GM18909 (cell line): Measurements from ENCODE around the gene RAMP1.

ENCODE experiments used
- ATAC-seq: cut with Tn5 transposase; IDR thresholded peaks from one replicate; pipeline ENCODE4 v1.9.1; 2021; ENCODE audit warnings: mild to moderate bottlenecking; ENCODE audit not compliant: unreplicated experiment, poor library complexity

RAMP1 gene

GRCh38 chr2:237892984-237893595 is 33.7 kb downstream of the RAMP1 start:
- no peak for ATAC-seq

- no peak for ATAC-seq
Measured at GRCh38 chr2:237894396-237894979, 35.1 kb downstream of the RAMP1 start.

- no peak for ATAC-seq
Measured at GRCh38 chr2:237894986-237895543, 35.6 kb downstream of the RAMP1 start.

GRCh38 chr2:237895544-237896506 is 36.4 kb downstream of the RAMP1 start:
- no peak for ATAC-seq

- ATAC-seq = no peak
Measured at GRCh38 chr2:237896507-237896892, 37.1 kb downstream of the RAMP1 start.

- no peak for ATAC-seq
Measured at GRCh38 chr2:237896956-237897355, 37.5 kb downstream of the RAMP1 start.

- ATAC-seq = peak; percentile 10
Measured at GRCh38 chr2:237898057-237898414, 38.6 kb downstream of the RAMP1 start.

- no peak for ATAC-seq
Measured at GRCh38 chr2:237900891-237901831, 41.7 kb downstream of the RAMP1 start.

- no peak for ATAC-seq
Measured at GRCh38 chr2:237901932-237902850, 42.8 kb downstream of the RAMP1 start.

GRCh38 chr2:237904831-237905599 is 45.6 kb downstream of the RAMP1 start:
- ATAC-seq = no peak

- ATAC-seq = no peak
Measured at GRCh38 chr2:237907144-237907543, 47.7 kb downstream of the RAMP1 start.

- no peak for ATAC-seq
Measured at GRCh38 chr2:237909075-237909695, 49.8 kb downstream of the RAMP1 start.

- ATAC-seq = no peak
Measured at GRCh38 chr2:237909801-237910475, 50.5 kb downstream of the RAMP1 start.

GRCh38 chr2:237910576-237911362 is 51.3 kb downstream of the RAMP1 start:
- no peak for ATAC-seq

GRCh38 chr2:237911363-237912017 is 52.1 kb downstream of the RAMP1 start:
- ATAC-seq = no peak
